ENCODE results near the gene PHLDA2. TPM values are rescaled to one million over a fixed set of nuclear protein-coding genes. Genes with fewer than 3 reads are reported as not detected.

PHLDA2 gene
- total RNA-seq, 1 experiment from 2014 or later: 27.2 TPM

Other genes with a start within 250 kb of the PHLDA2 start
- gene KCNQ1OT1, start 229.4 kb downstream of the PHLDA2 start, total RNA-seq (2014; rRNA removed; shearing (Covaris generic); ENCODE audit: low replicate concordance): under 0.01 TPM in 1 of 2 replicates, not detected in the other
- gene CDKN1C, start 43.6 kb downstream of the PHLDA2 start, total RNA-seq (2014; rRNA removed; shearing (Covaris generic); ENCODE audit: low replicate concordance): 12.8 and 15.8 TPM in 2 replicates
- 193 and 202 TPM in 2 replicates for gene NAP1L4, start 62.9 kb upstream of the PHLDA2 start, total RNA-seq (2014; rRNA removed; shearing (Covaris generic); ENCODE audit: low replicate concordance)
- 18.8 and 19.9 TPM in 2 replicates for gene CARS1, start 128.0 kb upstream of the PHLDA2 start, total RNA-seq (2014; rRNA removed; shearing (Covaris generic); ENCODE audit: low replicate concordance)
- gene OSBPL5, start 235.9 kb upstream of the PHLDA2 start, total RNA-seq (2014; rRNA removed; shearing (Covaris generic); ENCODE audit: low replicate concordance): 11.2 and 12.2 TPM in 2 replicates

All from Caki2 (cell line).